ENCODE measurements around the gene DCLK2. TPM values are rescaled to one million over a fixed set of nuclear protein-coding genes. Genes with fewer than 3 reads are reported as not detected.

The DCLK2 gene
- polyA plus RNA-seq, 1 of the 3 experiments (the other 2 are of a cell fraction), result 10.1 TPM

- no peak for TF ChIP-seq USF1 (IDR thresholded peaks at IDR 0.05; ENCODE audit: borderline replicate concordance, low read depth)
- TF ChIP-seq MEF2A (IDR thresholded peaks at IDR 0.05; ENCODE audit: borderline replicate concordance, low read depth), result no peak
Measured at GRCh38 chr4:150115851-150116250, 37.6 kb downstream of the DCLK2 start (continued).

GRCh38 chr4:150116506-150116905 is 38.3 kb downstream of the DCLK2 start:
- CTCF ChIA-PET, result interaction anchor here (1.1 to 1.7 kb wide), 3 partner anchors 7 to 127 kb away, joined by 3 to 5 read pairs (median 3); no protein-coding TSS in a partner anchor
- 86% methylated on average over 2 of the region's 2 CpGs for WGBS (ENCODE audit: low lambda C conversion rate)
- POLR2A ChIA-PET, result interaction anchor here (0.6 kb wide), 1 partner anchor 126 kb away, joined by 3 read pairs; no protein-coding TSS in a partner anchor
- peaks cover under 1% of the 10 kb centered on the region; the same call in 1 of the 2 replicates for H3K9me3 ChIP-seq
- H3K9ac ChIP-seq, result no peak overlapping the region
- peaks cover 0 to 21% of the 10 kb centered on the region in 2 experiments for H3K36me3 ChIP-seq (replicated peaks in 1 of 2; ENCODE audit: control insufficient read depth in 1 of 2, insufficient read depth in 2 of 2, low read length in 1 of 2)
- H2AFZ ChIP-seq (ENCODE audit: low read depth), result no peak overlapping the region
- no peak overlapping the region for H3K27ac ChIP-seq (ENCODE audit: low read depth in 2 of 2, low read length in 1 of 2)
- no peaks in the 10 kb centered on the region for H3K9me2 ChIP-seq
- TF ChIP-seq RFX5 (IDR thresholded peaks at IDR 0.05; ENCODE audit: low read length) (no peak), CHD2 (IDR thresholded peaks at IDR 0.05; ENCODE audit: low read length, partially characterized antibody) (no peak), CTCF (IDR thresholded peaks at IDR 0.05) (no peak), TCF12 (IDR thresholded peaks at IDR 0.05) (no peak), GATA2 (CRISPR knock-in tag; IDR thresholded peaks at IDR 0.05) (no peak), GABPA (IDR thresholded peaks at IDR 0.05; ENCODE audit: low read depth) (no peak), RAD21 (IDR thresholded peaks at IDR 0.05; ENCODE audit: low read length) (no peak), RCOR1 (IDR thresholded peaks at IDR 0.05; ENCODE audit: low read length) (no peak), IRF3 (IDR thresholded peaks at IDR 0.05; ENCODE audit: low read depth, low read length) (no peak), TAF1 (IDR thresholded peaks at IDR 0.05; ENCODE audit: borderline replicate concordance, low read depth, low read length) (no peak), RXRA (IDR thresholded peaks at IDR 0.05; ENCODE audit: borderline replicate concordance, low read depth) (no peak), ZBTB33 (IDR thresholded peaks at IDR 0.05; ENCODE audit: borderline replicate concordance, low read depth) (no peak), FOSL2 (IDR thresholded peaks at IDR 0.05; ENCODE audit: borderline replicate concordance, low read depth) (no peak)
- H3K4me1 ChIP-seq (ENCODE audit: control insufficient read depth in 1 of 2, insufficient read depth in 2 of 2, low read depth in 1 of 2, low read length in 1 of 2), result peaks cover 8 to 17% of the 10 kb centered on the region in 2 experiments
- H3F3A ChIP-seq (replicated peaks; ENCODE audit: insufficient read depth), result peaks cover 18% of the 10 kb centered on the region
- no peak overlapping the region; the same call in 1 of the 2 replicates for H3K4me2 ChIP-seq
- no peaks in the 10 kb centered on the region for H3K27me3 ChIP-seq (ENCODE audit: insufficient read depth)
- no peaks in the 10 kb centered on the region for H4K20me1 ChIP-seq (ENCODE audit: insufficient read depth)
- DNase-seq, result no peak
- H3K4me3 ChIP-seq (ENCODE audit: low read depth in 2 of 2, low read length in 1 of 2), result no peak overlapping the region
- peaks cover 91% of the 10 kb centered on the region for H3K79me2 ChIP-seq (ENCODE audit: insufficient read depth)

Measured in SK-N-SH (cell line).